H1 (cell line): Measurements from ENCODE around the gene MMP20. TPM values are rescaled to one million over a fixed set of nuclear protein-coding genes. Genes with fewer than 3 reads are reported as not detected.

Experiments used
- CTCF ChIA-PET: fragments of 300-600 bp; sonication (Branson Sonifier 250); formaldehyde crosslinking; loops from one replicate; lab custom pipeline; 2021; ENCODE audit not compliant: partially characterized antibody; lab: Charles Lee
- POLR2A ChIA-PET: fragments of 300-600 bp; sonication (Branson Sonifier 250); formaldehyde crosslinking; loops from one replicate; lab custom pipeline; 2021; ENCODE audit warnings: inconsistent platforms; ENCODE audit not compliant: partially characterized antibody; lab: Charles Lee
- DNase-seq, 2 experiments: peaks; one replicate each; pipeline versions ENCODE4 v3.0.0 to v3.0.0-alpha.2; 2010 to 2022; ENCODE audit warnings: low spot score in 2 of 2, low read depth in 1 of 2, mixed read lengths in 1 of 2
- FAIRE-seq: peaks from 2 replicates; lab custom pipeline; 2011; peaks lifted over from hg19 to GRCh38; lab: Jason Lieb, UNC
- H2AFZ ChIP-seq: 2 replicates; pipeline ENCODE4 v1.8.1; 2012; ENCODE audit warnings: low read length, inconsistent platforms
- H2AK5ac ChIP-seq: 2 replicates; pipeline ENCODE4 v1.6.1; 2013; ENCODE audit warnings: low read depth, low read length
- H2BK120ac ChIP-seq: replicated peaks from 2 replicates; pipeline ENCODE3; 2013; ENCODE audit warnings: low read depth, low read length, inconsistent platforms
- H2BK12ac ChIP-seq: 2 replicates; pipeline ENCODE4 v1.6.1; 2013; ENCODE audit warnings: low read depth, low read length
- H2BK15ac ChIP-seq: 2 replicates; pipeline ENCODE4 v1.6.1; 2013; ENCODE audit warnings: low read length
- H2BK20ac ChIP-seq: 2 replicates; pipeline ENCODE4 v1.6.1; 2013; ENCODE audit warnings: low read length
- H2BK5ac ChIP-seq: 2 replicates; pipeline ENCODE4 v1.6.1; 2013; ENCODE audit warnings: low read depth, low read length
- H3K14ac ChIP-seq: 2 replicates; pipeline ENCODE4 v1.6.1; 2013; ENCODE audit warnings: inconsistent platforms; ENCODE audit not compliant: insufficient read length
- H3K18ac ChIP-seq: 2 replicates; pipeline ENCODE4 v1.6.1; 2013; ENCODE audit warnings: low read length; ENCODE audit errors: extremely low read depth
- H3K23ac ChIP-seq: 2 replicates; pipeline ENCODE4 v1.6.1; 2013; ENCODE audit warnings: inconsistent platforms; ENCODE audit not compliant: insufficient read length
- H3K23me2 ChIP-seq: 2 replicates; pipeline ENCODE4 v1.6.1; 2013; ENCODE audit warnings: low read depth, low read length
- H3K27ac ChIP-seq: 2 replicates; pipeline ENCODE4 v1.6.1; 2011; ENCODE audit warnings: low read depth, low read length, inconsistent platforms
- H3K27me3 ChIP-seq, 4 experiments: replicated peaks in 1 of 4; 1 replicate in 1 of 4; 2 replicates in 3 of 4; pipeline versions ENCODE4 v1.6.1 to v1.8.1; 2011 to 2013; ENCODE audit warnings: low read length in 3 of 4, mild to moderate bottlenecking in 3 of 4, inconsistent platforms in 2 of 4, mixed read lengths in 2 of 4, moderate library complexity in 1 of 4; ENCODE audit not compliant: control insufficient read depth in 3 of 4, insufficient read depth in 3 of 4; ENCODE audit errors: extremely low read depth in 1 of 4
- H3K36me3 ChIP-seq, 4 experiments: 2 replicates each; pipeline versions ENCODE4 v1.6.1 to v1.8.1; 2011 to 2013; ENCODE audit warnings: mild to moderate bottlenecking in 4 of 4, low read length in 3 of 4, moderate library complexity in 2 of 4, control low read depth in 1 of 4, inconsistent platforms in 1 of 4; ENCODE audit not compliant: insufficient read depth in 4 of 4, control insufficient read depth in 2 of 4
- H3K4ac ChIP-seq: replicated peaks from 2 replicates; pipeline ENCODE3; 2013; ENCODE audit warnings: low read length, low read depth, mixed read lengths, inconsistent platforms; ENCODE audit not compliant: insufficient read length
- H3K4me1 ChIP-seq, 4 experiments: replicated peaks in 1 of 4; 1 replicate in 1 of 4; 2 replicates in 3 of 4; pipeline versions ENCODE4 v1.6.1 to v1.8.1; 2011 to 2013; ENCODE audit warnings: low read length in 3 of 4, inconsistent platforms in 2 of 4, mixed read lengths in 1 of 4; ENCODE audit not compliant: insufficient read depth in 4 of 4, control insufficient read depth in 3 of 4
- H3K4me2 ChIP-seq, 2 experiments: 2 replicates each; pipeline versions ENCODE4 v1.6.1 to v1.8.1; 2011 to 2013; ENCODE audit warnings: low read depth in 2 of 2, low read length in 2 of 2, control low read depth in 1 of 2, inconsistent platforms in 1 of 2, mild to moderate bottlenecking in 1 of 2; ENCODE audit not compliant: insufficient read depth in 1 of 2
- H3K4me3 ChIP-seq, 4 experiments: fragments of 200-600, 300-600 bp in 1 of 4; sonication (generic), shearing (Covaris generic), sonication (Bioruptor Twin) in 1 of 4; 2 replicates each; pipeline versions ENCODE4 v1.5.1 to v1.8.1; 2011 to 2016; ENCODE audit warnings: low read length in 4 of 4, low read depth in 3 of 4, control low read depth in 2 of 4, inconsistent platforms in 2 of 4, mild to moderate bottlenecking in 2 of 4, mixed read lengths in 1 of 4, moderate library complexity in 1 of 4; ENCODE audit not compliant: insufficient read depth in 2 of 4; ENCODE audit errors: extremely low read depth in 1 of 4
- H3K56ac ChIP-seq: replicated peaks from 2 replicates; pipeline ENCODE3; 2013; ENCODE audit warnings: low read depth, mild to moderate bottlenecking, mixed read lengths, low read length, inconsistent platforms; ENCODE audit not compliant: insufficient read length
- H3K79me1 ChIP-seq: 2 replicates; pipeline ENCODE4 v1.6.1; 2013; ENCODE audit warnings: low read depth, low read length, control low read depth
- H3K79me2 ChIP-seq, 2 experiments: 2 replicates each; pipeline versions ENCODE4 v1.6.1 to v1.8.1; 2012 to 2013; ENCODE audit warnings: low read length in 2 of 2, mild to moderate bottlenecking in 2 of 2, inconsistent platforms in 1 of 2; ENCODE audit not compliant: insufficient read depth in 2 of 2, control insufficient read depth in 1 of 2
- H3K9ac ChIP-seq, 4 experiments: replicated peaks in 1 of 4; 1 replicate in 1 of 4; 2 replicates in 3 of 4; pipeline versions ENCODE4 v1.6.1 to v1.8.1; 2011 to 2013; ENCODE audit warnings: low read depth in 3 of 4, low read length in 3 of 4, control low read depth in 2 of 4, mild to moderate bottlenecking in 2 of 4, moderate library complexity in 2 of 4, inconsistent platforms in 1 of 4; ENCODE audit errors: extremely low read depth in 1 of 4
- H3K9me3 ChIP-seq, 2 experiments: 2 replicates each; pipeline versions ENCODE4 v1.6.1 to v1.8.1; 2012 to 2013; ENCODE audit warnings: mild to moderate bottlenecking in 2 of 2, moderate library complexity in 2 of 2, control low read depth in 1 of 2, inconsistent platforms in 1 of 2, low read depth in 1 of 2, low read length in 1 of 2, mixed read lengths in 1 of 2; ENCODE audit not compliant: insufficient read depth in 2 of 2
- H4K20me1 ChIP-seq, 2 experiments: replicated peaks in 1 of 2; 2 replicates each; pipeline versions ENCODE3 to v1.8.1; 2011 to 2013; ENCODE audit warnings: inconsistent platforms in 2 of 2, low read length in 2 of 2, mild to moderate bottlenecking in 1 of 2; ENCODE audit not compliant: insufficient read depth in 2 of 2, control insufficient read depth in 1 of 2
- H4K5ac ChIP-seq: 2 replicates; pipeline ENCODE4 v1.6.1; 2013; ENCODE audit warnings: low read length, low read depth, mixed read lengths, inconsistent platforms; ENCODE audit not compliant: insufficient read length
- H4K8ac ChIP-seq: 2 replicates; pipeline ENCODE4 v1.8.0; 2013; ENCODE audit warnings: mild to moderate bottlenecking, moderate library complexity, low read length, inconsistent platforms; ENCODE audit not compliant: insufficient read depth; ENCODE audit errors: extremely low read depth
- H4K91ac ChIP-seq: replicated peaks from 2 replicates; pipeline ENCODE3; 2013; ENCODE audit warnings: low read length, mixed read lengths, inconsistent platforms; ENCODE audit not compliant: insufficient read length
- CTCF ChIP-seq, 3 experiments: IDR thresholded peaks; 1 replicate in 2 of 3; 2 replicates in 1 of 3; pipeline versions ENCODE4 v1.5.1 to v1.6.1; 2011; ENCODE audit warnings: low read length in 3 of 3, mild to moderate bottlenecking in 3 of 3, inconsistent platforms in 2 of 3, low read depth in 1 of 3, moderate library complexity in 1 of 3; ENCODE audit not compliant: insufficient read depth in 1 of 3; ENCODE audit errors: control extremely low read depth in 1 of 3
- EGR1 ChIP-seq: IDR thresholded peaks from 2 replicates; pipeline ENCODE4 v1.6.1; 2011; ENCODE audit warnings: low read depth, low read length, borderline replicate concordance
- EZH2 ChIP-seq: fragments of 200-600 bp; sonication (generic); IDR thresholded peaks from 2 replicates; pipeline ENCODE4 v1.7.1; 2012; ENCODE audit warnings: low read depth, mild to moderate bottlenecking, moderate library complexity, low read length, inconsistent platforms; ENCODE audit not compliant: severe bottlenecking
- HDAC2 ChIP-seq, 2 experiments: fragments of 300-600 bp in 1 of 2; sonication (generic) in 1 of 2; IDR thresholded peaks; 2 replicates each; pipeline ENCODE4 v1.6.1; 2011 to 2012; ENCODE audit warnings: low read depth in 2 of 2, low read length in 2 of 2, mild to moderate bottlenecking in 2 of 2, moderate library complexity in 2 of 2, borderline replicate concordance in 1 of 2, inconsistent platforms in 1 of 2
- MAX ChIP-seq: IDR thresholded peaks from 2 replicates; pipeline ENCODE4 v1.6.1; 2012; ENCODE audit warnings: inconsistent platforms
- RNF2 ChIP-seq: fragments of 200-900, 300-1000 bp; sonication (generic); IDR thresholded peaks from 2 replicates; pipeline ENCODE4 v1.7.1; 2016; ENCODE audit warnings: borderline replicate concordance, low read depth, mild to moderate bottlenecking, antibody characterized with exemption, low read length; ENCODE audit not compliant: poor library complexity, severe bottlenecking; ENCODE audit errors: missing control alignments
- SIN3A ChIP-seq, 2 experiments: IDR thresholded peaks in 1 of 2; conservative IDR thresholded peaks in 1 of 2; 2 replicates each; pipeline ENCODE4 v1.6.1; 2011 to 2012; ENCODE audit warnings: low read length in 2 of 2, improper control_type of control experiment in 1 of 2, low read depth in 1 of 2, mild to moderate bottlenecking in 1 of 2
- SP4 ChIP-seq: IDR thresholded peaks from 2 replicates; pipeline ENCODE4 v1.6.1; 2012; ENCODE audit warnings: low read length, inconsistent platforms
- ZNF274 ChIP-seq: IDR thresholded peaks from 2 replicates; pipeline ENCODE4 v1.7.0; 2012; ENCODE audit warnings: low read length, borderline replicate concordance; ENCODE audit errors: extremely low read depth
- WGBS, 2 experiments: shearing (Covaris generic) in 1 of 2; methylation state at CpG; one replicate each; pipeline versions ENCODE4 v1.1.6 to v1.1.7; 2013 to 2015; ENCODE audit warnings: low lambda C conversion rate in 2 of 2, mixed read lengths in 2 of 2, inconsistent platforms in 1 of 2, low coverage in 1 of 2, missing lambda C conversion rate in 1 of 2; ENCODE audit not compliant: insufficient replicate concordance in 2 of 2, insufficient coverage in 1 of 2, insufficient read length in 1 of 2; ENCODE audit errors: extremely low coverage in 1 of 2, missing lambda C conversion rate in 1 of 2; 5-methylcytosine and 5-hydroxymethylcytosine counted together
- polyA plus RNA-seq, 7 experiments: library from polyadenylated mRNA; depleted of rRNA in 3 of 7; stranded (reverse) in 5 of 7; unstranded in 2 of 7; fragments of >200 nt in 5 of 7; fragments of 200-250 nt in 2 of 7; gene quantifications; 1 replicate in 5 of 7; 2 replicates in 1 of 7; 4 replicates in 1 of 7; pipeline versions ENCODE4 v1.2.1 to v1.2.3, GENCODE V29; 2011 to 2013; ENCODE audit warnings: missing spikeins in 2 of 7, mixed read lengths in 2 of 7
- total RNA-seq: library from RNA; stranded (reverse); fragmentation: NEBNext Ultra II Directional; extraction: Animal tissue kit (Norgen Biotek cat#: 25700); gene quantifications from 2 replicates; pipeline ENCODE4 v1.2.1, GENCODE V29; 2021

The MMP20 gene
- total and polyA plus RNA-seq, 2 of the 8 experiments (the other 6 are each of a cell fraction or from before 2014, with no cell fraction given), result not detected

GRCh38 chr11:102527041-102527440 lies 98.1 kb downstream of the MMP20 start:
- DNase-seq, result no peak
- Histone ChIP-seq H2BK15ac (no peak overlapping the region), H3K79me2 (no peaks in the 10 kb centered on the region), H4K5ac (no peak overlapping the region), H2BK5ac (no peak overlapping the region), H3K4me3 (no peak overlapping the region), H3K4me2 (no peak overlapping the region), H3K9me3 (no peaks in the 10 kb centered on the region), H2BK20ac (no peak overlapping the region), H3K27me3 (no peaks in the 10 kb centered on the region), H2AFZ (no peak overlapping the region), H3K4me1 (no peaks in the 10 kb centered on the region; a peak in 2 of 7 replicates), H3K4ac (no peak overlapping the region), H2BK12ac (no peak overlapping the region), H3K14ac (no peak overlapping the region)
- CTCF ChIA-PET, result interaction anchor here (0.6 to 1.3 kb wide), 4 partner anchors 8 to 86 kb away, joined by 3 to 5 read pairs (median 4); no protein-coding TSS in a partner anchor
- TF ChIP-seq EGR1, result no peak
- TF ChIP-seq ZNF274, result no peak
- no peak for TF ChIP-seq SIN3A (conservative IDR thresholded peaks at IDR 0.05 in 1 of 2, IDR thresholded peaks at IDR 0.05 in 1 of 2; ENCODE audit: low read depth in 1 of 2, low read length in 2 of 2)
- TF ChIP-seq EZH2, result no peak
- TF ChIP-seq CTCF (IDR thresholded peaks at IDR 0.05; ENCODE audit: control extremely low read depth in 1 of 3, insufficient read depth in 1 of 3, low read depth in 1 of 3, low read length in 3 of 3), result no peak
- no peak for TF ChIP-seq RNF2
- TF ChIP-seq MAX, result no peak
- TF ChIP-seq SP4, result no peak
- no peak for TF ChIP-seq HDAC2 (IDR thresholded peaks at IDR 0.05; ENCODE audit: borderline replicate concordance in 1 of 2, low read depth in 2 of 2, low read length in 2 of 2)
- TF ChIP-seq, all 59 proteins: peak for 0
- H4K91ac ChIP-seq, result no peak overlapping the region
- FAIRE-seq, result no peak
- H3K9ac ChIP-seq, result no peak overlapping the region
- peaks cover 0 to 1% of the 10 kb centered on the region in 2 experiments for H4K20me1 ChIP-seq
- no peak overlapping the region for H2AK5ac ChIP-seq
- POLR2A ChIA-PET, result no interaction called here
- no peak overlapping the region for H3K23ac ChIP-seq
- H3K18ac ChIP-seq, result no peak overlapping the region
- H3K27ac ChIP-seq, result no peak overlapping the region
- no peak overlapping the region for H2BK120ac ChIP-seq
- no peaks in the 10 kb centered on the region for H3K36me3 ChIP-seq
- no peaks in the 10 kb centered on the region for H3K23me2 ChIP-seq
- 81% methylated on average over 1 of the region's 1 CpG; no CpG with 5 or more reads in 1 of the 2 experiments for WGBS, 2 experiments
- no peak overlapping the region for H3K56ac ChIP-seq
- no peak overlapping the region for H4K8ac ChIP-seq
- no peaks in the 10 kb centered on the region for H3K79me1 ChIP-seq
